Endothelial cell of umbilical vein (primary cell): ENCODE data around the gene CMSS1.

ENCODE experiments used
- CTCF ChIP-seq, 2 donors: IDR thresholded peaks; 1 replicate in 1 of 2; 2 replicates in 1 of 2; pipeline ENCODE4 v1.5.1; 2011; ENCODE audit warnings: low read length in 2 of 2, mild to moderate bottlenecking in 2 of 2, moderate library complexity in 2 of 2, control low read depth in 1 of 2, inconsistent platforms in 1 of 2, low read depth in 1 of 2; ENCODE audit not compliant: insufficient read depth in 1 of 2; ENCODE audit errors: extremely low read depth in 1 of 2
- EZH2 ChIP-seq: IDR thresholded peaks from 2 replicates; pipeline ENCODE4 v1.6.1; 2012; ENCODE audit warnings: borderline replicate concordance, low read depth, mild to moderate bottlenecking, moderate library complexity, low read length, inconsistent platforms; ENCODE audit not compliant: severe bottlenecking
- GATA2 ChIP-seq: IDR thresholded peaks from 2 replicates; pipeline ENCODE4 v1.7.0; 2011; ENCODE audit warnings: low read depth, mild to moderate bottlenecking, moderate library complexity, mixed read lengths, low read length; ENCODE audit not compliant: insufficient read length, insufficient read depth
- JUN ChIP-seq: IDR thresholded peaks from 2 replicates; pipeline ENCODE4 v1.6.1; 2011; ENCODE audit warnings: borderline replicate concordance, low read depth; ENCODE audit not compliant: insufficient read length, insufficient read depth
- MAX ChIP-seq: IDR thresholded peaks from 2 replicates; pipeline ENCODE4 v1.6.1; 2011; ENCODE audit not compliant: insufficient read depth, insufficient read length
- MYC ChIP-seq: IDR thresholded peaks from one replicate; pipeline ENCODE4 v1.6.1; 2011; ENCODE audit warnings: mild to moderate bottlenecking, low read depth, low read length
- POLR2A ChIP-seq: IDR thresholded peaks from 2 replicates; pipeline ENCODE4 v1.6.1; 2012; ENCODE audit warnings: low read depth, mild to moderate bottlenecking, control low read depth, low read length
- POLR2AphosphoS5 ChIP-seq: IDR thresholded peaks from 2 replicates; pipeline ENCODE4 v1.6.1; 2012; ENCODE audit warnings: low read depth, mild to moderate bottlenecking, control low read depth, low read length, moderate library complexity; ENCODE audit not compliant: insufficient read depth

- TF ChIP-seq CTCF (IDR thresholded peaks at IDR 0.05; ENCODE audit: extremely low read depth in 1 of 2, insufficient read depth in 1 of 2, low read depth in 1 of 2, low read length in 2 of 2), result no peak
- TF ChIP-seq EZH2, result no peak
- TF ChIP-seq POLR2AphosphoS5, result no peak
- no peak for TF ChIP-seq POLR2A
- no peak for TF ChIP-seq MYC
- TF ChIP-seq MAX, result no peak
- TF ChIP-seq JUN, result no peak
- TF ChIP-seq GATA2, result no peak
Measured at GRCh38 chr3:99954914-99955644, 137.4 kb downstream of the CMSS1 start.
